B cell (primary cell): ENCODE results near the gene NEDD4.
"Not testable (repeated sequence)": the region's sequence is repeated elsewhere in the genome, so short reads cannot be mapped to it uniquely, and the experiment has no call there.

ENCODE experiments used
- CTCF ChIP-seq: fragments of 200-600 bp; IDR thresholded peaks from one replicate; pipeline ENCODE4 v1.8.0; 2022; ENCODE audit warnings: antibody characterized with exemption, mild to moderate bottlenecking
- EZH2 ChIP-seq: IDR thresholded peaks from 2 replicates; pipeline ENCODE4 v1.6.1; 2012; ENCODE audit warnings: borderline replicate concordance, low read depth, mild to moderate bottlenecking, moderate library complexity, low read length; ENCODE audit not compliant: insufficient read depth, poor library complexity, severe bottlenecking

DNA sequence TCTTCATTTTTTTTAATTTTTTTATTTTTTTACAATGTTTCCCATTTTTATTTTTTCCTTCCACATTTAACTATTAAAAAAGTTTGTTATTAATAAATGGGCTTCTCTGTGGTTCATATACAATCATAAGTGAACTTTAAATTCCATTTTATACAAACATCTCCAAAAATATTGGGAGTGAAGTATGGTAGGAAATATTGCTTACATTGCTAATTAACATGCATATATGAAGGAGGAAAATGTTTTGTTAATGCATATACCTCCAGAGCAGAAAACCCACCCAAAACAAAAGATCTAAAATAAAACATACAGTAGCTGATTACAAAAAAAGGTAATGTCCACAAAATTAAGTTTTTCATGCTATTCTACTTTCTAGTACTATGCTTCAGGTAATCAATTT is 9.9 kb upstream of the NEDD4 start:
- TF ChIP-seq CTCF, EZH2: not testable (repeated sequence)
